ENCODE data around the gene IQCE. TPM values are rescaled to one million over a fixed set of nuclear protein-coding genes. Genes with fewer than 3 reads are reported as not detected.

The IQCE gene
- total and polyA plus RNA-seq, 2 donors (not counting 1 experiment from before 2014, with no cell fraction given): 3.5 to 9.5 TPM

DNA sequence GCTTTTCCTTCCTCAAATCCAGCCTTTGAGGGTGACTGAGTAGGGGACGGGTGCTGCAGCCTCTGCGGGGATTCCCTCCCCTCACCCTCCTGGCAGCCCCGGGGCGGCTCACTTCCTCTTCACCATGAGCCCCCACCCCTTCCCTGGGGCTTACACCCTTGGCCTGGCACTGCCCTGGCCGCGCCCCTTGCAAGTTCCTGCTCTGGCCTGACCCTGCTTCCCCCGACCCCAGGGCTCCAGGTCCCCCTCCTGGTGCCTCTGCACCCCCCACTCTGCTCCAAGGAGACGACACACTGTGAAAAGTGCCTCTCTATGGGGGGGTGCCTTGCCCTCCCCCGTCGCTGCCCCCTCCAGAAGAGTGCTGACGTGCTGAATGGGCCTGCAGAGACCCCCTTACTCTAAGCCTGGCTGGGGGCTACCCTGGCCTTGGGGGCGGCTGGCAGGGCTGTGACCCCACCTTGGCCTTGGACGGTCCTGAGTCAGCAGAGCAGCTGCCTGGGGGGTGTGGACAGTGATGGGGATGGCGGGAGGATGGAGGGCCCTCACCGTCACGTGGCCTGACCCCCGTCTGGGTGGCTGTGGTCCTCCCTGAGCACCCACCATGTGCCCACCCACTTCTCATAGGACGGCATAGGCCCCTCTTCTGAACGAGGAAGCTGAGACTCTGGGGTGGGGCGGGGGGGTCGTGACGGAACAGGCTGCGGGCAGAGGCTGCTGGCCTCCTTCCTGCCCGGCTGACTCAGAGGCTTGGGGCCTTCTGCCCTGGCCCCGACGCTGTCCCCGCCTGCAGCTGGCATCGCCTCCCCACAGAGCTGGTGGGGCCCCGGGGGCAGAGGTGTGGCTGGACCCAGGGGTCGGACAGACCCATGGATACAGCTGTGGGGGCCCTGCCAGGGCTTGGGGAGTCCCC, 29.4 kb upstream of the IQCE start:
- POLR2A ChIA-PET: interaction anchor here (0.6 to 14.9 kb wide), 13 partner anchors 9 to 788 kb away, joined by 3 to 340 read pairs (median 4); partner anchors contain the start of genes BRAT1, IQCE, LFNG and TTYH3
- CTCF ChIA-PET: interaction anchor here (0.5 to 3.9 kb wide), 13 partner anchors 8 to 1712 kb away, joined by 3 to 34 read pairs (median 3); no protein-coding TSS in a partner anchor
- Histone ChIP-seq H3K9ac (ENCODE audit: low read length) (peak overlapping the region; percentile 62), H3K4me1 (ENCODE audit: control insufficient read depth in 2 of 2, insufficient read depth in 2 of 2, low read length in 2 of 2) (peaks cover 66 to 74% of the 10 kb centered on the region in 2 donors), H3K9me3 (ENCODE audit: control extremely low read depth in 1 of 3, control insufficient read depth in 2 of 3, insufficient read depth in 1 of 3, low read length in 2 of 3) (peaks cover 0 to 3% (median 0%) of the 10 kb centered on the region in 3 donors), H4K20me1 (ENCODE audit: control insufficient read depth, insufficient read depth, low read length, poor library complexity, severe bottlenecking) (peaks cover 42% of the 10 kb centered on the region), H3K4me2 (replicated peaks; ENCODE audit: low read depth, low read length, poor library complexity, severe bottlenecking) (peak overlapping the region; percentile 85), H3K36me3 (replicated peaks in 1 of 2; ENCODE audit: control extremely low read depth in 1 of 2, control insufficient read depth in 1 of 2, extremely low read depth in 1 of 2, insufficient read depth in 2 of 2, low read length in 1 of 2) (peaks cover 0 to 43% of the 10 kb centered on the region in 2 experiments), H3K27me3 (replicated peaks in 1 of 4; ENCODE audit: control extremely low read depth in 1 of 4, control insufficient read depth in 3 of 4, insufficient read depth in 4 of 4, low read length in 3 of 4) (no peaks in the 10 kb centered on the region), H3K4me3 (ENCODE audit: control extremely low read depth in 1 of 5, extremely low read depth in 1 of 5, insufficient read depth in 1 of 5, low read depth in 2 of 5, low read length in 4 of 5) (peak overlapping the region in 4 of 5 experiments; percentile 38 to 52 (median 43)), H2AFZ (ENCODE audit: insufficient read depth, low read depth, low read length, poor library complexity, severe bottlenecking) (no peak overlapping the region), H3K27ac (ENCODE audit: low read length in 2 of 2) (peak overlapping the region; percentile 97), H3K79me2 (ENCODE audit: control insufficient read depth, insufficient read depth, low read length) (peaks cover 25% of the 10 kb centered on the region)
- peak; percentile 94 for DNase-seq
- Mint-ChIP-seq H3K4me3 (peak overlapping the region; percentile 90), H3K9me3 (ENCODE audit: insufficient read depth) (no peaks in the 10 kb centered on the region), H3K27me3 (no peaks in the 10 kb centered on the region), H3K27ac (peak overlapping the region; percentile 99), H3K4me1 (peaks cover 67% of the 10 kb centered on the region)
- under 1% methylated on average over 24 of the region's 30 CpGs for WGBS (ENCODE audit: insufficient coverage)
- intact Hi-C loops (cut with micrococcal nuclease): loop anchor here (1.0 to 5.0 kb wide), 7 partner anchors 10 to 217 kb away; partner anchors contain the start of genes BRAT1, LFNG and SNX8
- no peak for TF ChIP-seq EZH2 (IDR thresholded peaks at IDR 0.05; ENCODE audit: borderline replicate concordance, insufficient read depth, low read depth, low read length, poor library complexity, severe bottlenecking)
- TF ChIP-seq, protein P1, sequence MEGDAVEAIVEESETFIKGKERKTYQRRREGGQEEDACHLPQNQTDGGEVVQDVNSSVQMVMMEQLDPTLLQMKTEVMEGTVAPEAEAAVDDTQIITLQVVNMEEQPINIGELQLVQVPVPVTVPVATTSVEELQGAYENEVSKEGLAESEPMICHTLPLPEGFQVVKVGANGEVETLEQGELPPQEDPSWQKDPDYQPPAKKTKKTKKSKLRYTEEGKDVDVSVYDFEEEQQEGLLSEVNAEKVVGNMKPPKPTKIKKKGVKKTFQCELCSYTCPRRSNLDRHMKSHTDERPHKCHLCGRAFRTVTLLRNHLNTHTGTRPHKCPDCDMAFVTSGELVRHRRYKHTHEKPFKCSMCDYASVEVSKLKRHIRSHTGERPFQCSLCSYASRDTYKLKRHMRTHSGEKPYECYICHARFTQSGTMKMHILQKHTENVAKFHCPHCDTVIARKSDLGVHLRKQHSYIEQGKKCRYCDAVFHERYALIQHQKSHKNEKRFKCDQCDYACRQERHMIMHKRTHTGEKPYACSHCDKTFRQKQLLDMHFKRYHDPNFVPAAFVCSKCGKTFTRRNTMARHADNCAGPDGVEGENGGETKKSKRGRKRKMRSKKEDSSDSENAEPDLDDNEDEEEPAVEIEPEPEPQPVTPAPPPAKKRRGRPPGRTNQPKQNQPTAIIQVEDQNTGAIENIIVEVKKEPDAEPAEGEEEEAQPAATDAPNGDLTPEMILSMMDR (IDR thresholded peaks at IDR 0.05): no peak
- peak; percentile 65 for ATAC-seq (ENCODE audit: low read depth)
